ENCODE results near the gene NIF3L1. TPM values are rescaled to one million over a fixed set of nuclear protein-coding genes. Genes with fewer than 3 reads are reported as not detected.

Gene NIF3L1
- total RNA-seq, 3 donors from 2014 or later, result 19.2 to 28.1 (median 26.7) TPM

DNA sequence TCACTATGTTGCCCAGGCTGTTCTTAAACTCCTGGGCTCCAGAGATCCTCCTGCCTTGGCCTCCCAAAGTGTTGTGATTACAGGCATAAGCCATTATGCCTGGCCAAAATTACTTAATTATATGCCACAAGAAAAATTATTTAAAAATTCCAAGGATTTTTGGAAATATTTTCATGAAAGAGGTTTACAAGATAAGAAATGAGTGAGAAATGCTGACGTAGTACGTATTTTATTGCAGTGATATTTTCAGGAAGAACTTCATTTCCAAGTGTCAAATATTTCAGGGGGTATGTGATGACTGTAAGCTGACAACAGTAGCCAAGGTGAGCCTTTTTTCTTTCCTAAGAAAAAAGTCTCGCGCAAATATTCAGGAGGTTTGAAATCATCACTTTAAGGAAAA, 20.8 kb downstream of the NIF3L1 start:
- Histone ChIP-seq H3K4me1 (ENCODE audit: low read depth) (no peaks in the 10 kb centered on the region), H3K36me3 (ENCODE audit: low read depth) (peaks cover 3% of the 10 kb centered on the region), H3K9me3 (no peaks in the 10 kb centered on the region), H3K4me3 (no peak overlapping the region)
- intact Hi-C loops (cut with DNase I, micrococcal nuclease), result loop anchor here in 1 of 2 donors (10.0 kb wide), 2 partner anchors 155 to 275 kb away; partner anchors contain the start of gene CASP10
- TF ChIP-seq, protein P1, sequence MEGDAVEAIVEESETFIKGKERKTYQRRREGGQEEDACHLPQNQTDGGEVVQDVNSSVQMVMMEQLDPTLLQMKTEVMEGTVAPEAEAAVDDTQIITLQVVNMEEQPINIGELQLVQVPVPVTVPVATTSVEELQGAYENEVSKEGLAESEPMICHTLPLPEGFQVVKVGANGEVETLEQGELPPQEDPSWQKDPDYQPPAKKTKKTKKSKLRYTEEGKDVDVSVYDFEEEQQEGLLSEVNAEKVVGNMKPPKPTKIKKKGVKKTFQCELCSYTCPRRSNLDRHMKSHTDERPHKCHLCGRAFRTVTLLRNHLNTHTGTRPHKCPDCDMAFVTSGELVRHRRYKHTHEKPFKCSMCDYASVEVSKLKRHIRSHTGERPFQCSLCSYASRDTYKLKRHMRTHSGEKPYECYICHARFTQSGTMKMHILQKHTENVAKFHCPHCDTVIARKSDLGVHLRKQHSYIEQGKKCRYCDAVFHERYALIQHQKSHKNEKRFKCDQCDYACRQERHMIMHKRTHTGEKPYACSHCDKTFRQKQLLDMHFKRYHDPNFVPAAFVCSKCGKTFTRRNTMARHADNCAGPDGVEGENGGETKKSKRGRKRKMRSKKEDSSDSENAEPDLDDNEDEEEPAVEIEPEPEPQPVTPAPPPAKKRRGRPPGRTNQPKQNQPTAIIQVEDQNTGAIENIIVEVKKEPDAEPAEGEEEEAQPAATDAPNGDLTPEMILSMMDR (IDR thresholded peaks at IDR 0.05), result no peak
- ATAC-seq (no peak), DNase-seq (no peak)

DNA sequence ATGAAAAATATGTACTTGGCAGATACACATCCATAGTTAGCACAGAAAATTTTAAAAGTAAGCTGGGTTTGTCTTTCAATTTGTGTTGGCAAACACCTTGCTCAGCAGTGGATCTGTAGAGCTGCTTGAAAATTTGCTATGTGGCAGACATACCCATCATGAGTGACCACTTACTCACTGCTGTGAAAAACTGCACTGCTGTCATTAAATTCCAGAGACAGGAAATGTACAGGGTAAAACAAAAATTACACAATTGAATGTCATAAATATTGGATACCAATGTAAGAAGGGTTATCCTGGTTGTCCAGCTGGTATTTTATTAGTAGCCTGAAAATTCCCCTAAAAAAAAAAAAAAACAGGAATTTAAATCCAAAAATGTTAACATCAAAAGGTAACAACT, 24.5 kb downstream of the NIF3L1 start:
- Histone ChIP-seq H3K4me3 (no peak overlapping the region), H3K9me3 (no peaks in the 10 kb centered on the region), H3K36me3 (ENCODE audit: low read depth) (peaks cover 3% of the 10 kb centered on the region), H3K4me1 (ENCODE audit: low read depth) (no peaks in the 10 kb centered on the region)
- TF ChIP-seq, protein P1 (IDR thresholded peaks at IDR 0.05), result no peak
- intact Hi-C loops (cut with DNase I, micrococcal nuclease), result no loop called here
- DNase-seq (no peak), ATAC-seq (no peak)

DNA sequence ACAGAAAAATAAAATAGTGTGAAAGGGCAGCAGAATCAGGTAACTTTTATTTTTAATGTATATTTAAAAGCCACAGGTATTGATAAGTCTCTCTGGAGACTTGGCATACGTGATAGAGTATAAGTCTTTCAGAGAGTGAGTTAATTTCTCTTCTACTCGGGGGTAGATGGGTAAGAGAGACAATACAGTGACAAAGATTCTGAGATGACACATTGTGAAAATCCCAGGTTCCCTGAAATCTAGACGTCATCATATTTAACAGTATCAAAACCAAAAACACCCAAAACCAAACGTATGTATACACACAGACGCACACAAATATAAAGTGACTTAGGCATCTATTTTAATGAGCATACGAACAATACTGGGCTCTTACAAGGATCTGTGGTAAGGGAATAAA, 33.3 kb downstream of the NIF3L1 start:
- peaks cover 18% of the 10 kb centered on the region for H3K36me3 ChIP-seq (ENCODE audit: low read depth)
- H3K9me3 ChIP-seq, result no peaks in the 10 kb centered on the region
- intact Hi-C loops (cut with DNase I, micrococcal nuclease), result no loop called here
- H3K4me1 ChIP-seq (ENCODE audit: low read depth), result no peaks in the 10 kb centered on the region
- DNase-seq (no peak), ATAC-seq (no peak)
- TF ChIP-seq, protein P1 (IDR thresholded peaks at IDR 0.05), result no peak
- H3K4me3 ChIP-seq, result no peak overlapping the region

DNA sequence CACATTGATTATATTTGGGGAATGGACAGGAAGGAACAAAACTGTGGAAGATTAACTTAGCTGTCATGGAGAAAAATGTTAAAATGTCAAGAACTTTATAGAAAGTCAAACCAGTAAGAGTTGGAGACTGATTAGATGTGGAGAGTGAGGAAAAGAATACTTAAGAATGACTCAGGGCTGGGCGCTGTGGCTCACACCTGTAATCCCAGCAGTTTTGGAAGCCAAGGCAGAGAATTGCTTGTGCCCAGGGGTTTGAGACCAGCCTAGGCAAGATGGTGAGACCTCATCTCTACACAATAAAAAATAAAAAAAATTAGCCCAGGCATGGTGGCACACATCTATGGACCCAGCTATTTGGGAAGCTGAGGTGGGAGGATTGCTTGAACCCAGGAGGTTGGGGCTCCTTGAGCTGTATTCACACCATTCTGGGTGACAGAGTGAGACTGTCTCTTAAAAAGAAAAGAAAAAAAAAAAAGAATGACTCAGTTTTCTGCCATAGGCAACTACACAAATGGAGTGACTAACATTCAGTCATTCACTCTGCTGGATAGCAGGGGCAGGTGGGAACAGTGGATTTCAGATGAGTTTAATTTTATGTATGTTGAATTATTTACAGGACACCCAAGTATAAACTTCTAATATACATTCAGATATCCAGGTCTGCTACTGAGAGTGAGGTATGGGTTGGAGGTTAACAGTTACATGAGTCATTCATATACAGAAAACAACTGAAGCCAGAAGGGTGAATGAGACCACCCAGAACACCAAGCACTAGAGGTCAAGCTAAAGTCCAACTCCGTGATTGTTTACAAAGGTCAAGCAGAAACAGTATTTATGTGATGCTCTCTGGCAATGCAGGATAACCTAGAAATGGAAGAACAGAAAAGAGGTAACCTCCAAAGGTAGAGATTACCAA, 40.4 kb downstream of the NIF3L1 start:
- ATAC-seq (no peak), DNase-seq (no peak)
- intact Hi-C loops (cut with DNase I, micrococcal nuclease), result no loop called here
- Histone ChIP-seq H3K4me3 (no peak overlapping the region), H3K4me1 (ENCODE audit: low read depth) (no peaks in the 10 kb centered on the region), H3K9me3 (no peaks in the 10 kb centered on the region), H3K36me3 (ENCODE audit: low read depth) (peaks cover 18% of the 10 kb centered on the region)
- TF ChIP-seq, protein P1 (IDR thresholded peaks at IDR 0.05), result no peak

DNA sequence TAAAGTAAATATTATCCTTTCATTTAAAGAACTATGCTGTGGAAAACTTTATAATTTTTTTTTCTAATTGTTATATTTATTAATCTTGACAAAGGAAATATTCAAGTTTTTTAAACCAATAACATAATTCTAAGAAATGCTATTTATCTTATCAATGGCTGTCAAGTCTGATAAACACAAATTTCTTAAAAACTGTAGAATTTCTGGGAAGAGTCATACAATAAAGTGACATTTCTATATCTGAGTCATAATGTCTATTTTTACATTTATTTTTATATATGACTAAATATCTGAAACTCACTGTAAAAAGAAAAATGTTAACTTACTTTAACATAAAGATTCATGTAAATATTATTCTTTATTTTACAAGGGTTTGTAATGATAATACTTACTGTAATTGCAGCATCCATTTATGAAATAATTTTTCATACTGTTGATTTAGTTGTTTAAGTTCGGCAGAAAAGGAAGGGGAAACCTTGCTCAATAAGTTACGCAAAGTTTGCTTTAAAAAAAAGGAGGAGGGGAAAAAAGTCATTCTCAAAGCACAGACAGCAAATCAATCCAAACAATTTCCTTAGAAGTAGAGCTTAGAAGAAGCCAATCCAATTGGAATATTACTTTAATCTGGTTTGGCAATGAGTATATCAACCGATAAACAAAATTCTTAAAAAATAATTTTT, 41.9 kb downstream of the NIF3L1 start:
- DNase-seq, result no peak
- H3K9me3 ChIP-seq, result no peaks in the 10 kb centered on the region
- peaks cover 15% of the 10 kb centered on the region for H3K36me3 ChIP-seq (ENCODE audit: low read depth)
- no peak for ATAC-seq
- intact Hi-C loops (cut with DNase I, micrococcal nuclease), result no loop called here
- no peak overlapping the region for H3K4me3 ChIP-seq
- TF ChIP-seq, protein P1 (IDR thresholded peaks at IDR 0.05), result no peak
- H3K4me1 ChIP-seq (ENCODE audit: low read depth), result no peaks in the 10 kb centered on the region

Measured in mucosa of descending colon (tissue), 3 donors.